ENCODE measurements around the gene NYAP1. TPM values are rescaled to one million over a fixed set of nuclear protein-coding genes. Genes with fewer than 3 reads are reported as not detected.
"Not testable (repeated sequence)": the region's sequence is repeated elsewhere in the genome, so short reads cannot be mapped to it uniquely, and the experiment has no call there.

NYAP1 gene
- 3.1 TPM for total RNA-seq

DNA sequence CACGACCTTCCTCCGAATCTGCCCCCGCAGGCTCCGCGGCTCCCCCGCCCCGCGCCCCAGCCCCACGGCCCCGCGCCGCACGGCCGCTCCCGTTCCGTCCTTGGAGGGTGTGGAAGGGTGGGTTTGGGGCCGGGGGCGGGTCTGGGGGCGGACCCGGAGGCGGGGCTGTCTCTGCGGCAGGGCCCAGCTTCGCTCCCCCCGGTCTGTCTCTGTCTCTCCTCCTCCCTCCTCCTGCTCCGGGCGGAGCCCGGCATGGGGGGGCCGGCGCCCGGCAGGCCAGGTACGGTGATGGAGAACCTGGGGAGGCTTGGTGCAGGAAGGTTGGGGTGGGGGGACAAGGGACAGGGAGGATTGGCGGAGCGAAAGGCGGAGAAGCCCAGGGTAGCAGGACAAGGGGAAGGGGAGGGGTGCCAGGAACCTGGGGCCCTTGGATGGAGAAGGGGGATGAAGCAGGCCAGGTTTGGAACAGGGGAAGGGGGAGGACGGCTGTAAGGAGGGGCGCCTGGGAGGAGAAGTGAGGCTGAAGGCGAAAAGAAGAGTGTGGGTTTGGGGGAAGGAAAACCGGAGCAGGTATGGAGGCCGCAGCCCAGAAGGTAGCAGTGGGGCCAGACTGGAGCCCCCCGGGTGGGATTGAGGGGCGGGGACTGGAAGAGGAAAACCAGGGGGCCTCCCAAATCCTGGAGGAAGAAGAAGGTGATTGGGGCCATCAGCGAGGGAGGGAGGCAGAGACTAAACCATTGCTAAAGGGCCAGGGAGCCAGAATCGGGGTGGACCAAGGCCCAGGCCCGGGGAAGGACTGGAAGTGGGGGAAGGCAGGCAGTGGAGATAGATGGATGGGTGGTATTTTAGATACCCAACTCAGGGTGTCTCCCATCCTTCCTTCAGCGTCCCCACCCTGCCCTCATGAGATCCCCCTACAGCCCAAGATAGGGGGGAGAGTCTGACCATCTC lies at the start of gene NYAP1:
NYAP1 (plus strand) TSS at position 206 of the 951 bp plus-strand sequence. CDS start 1,385 bp downstream, outside the sequence.
- no peaks in the 10 kb centered on the region for H3K36me3 ChIP-seq (ENCODE audit: control insufficient read depth in 3 of 3, insufficient read depth in 3 of 3, low read length in 3 of 3)
- H3K9me3 ChIP-seq (ENCODE audit: control insufficient read depth in 3 of 3, low read length in 3 of 3), result no peaks in the 10 kb centered on the region
- peak within 1 kb of the TSS; percentile 20 to 64 (median 50) for H3K9ac ChIP-seq (ENCODE audit: low read depth in 1 of 3, low read length in 3 of 3)
- peaks cover 11 to 12% (median 11%) of the 10 kb centered on the region in 3 donors for H3K4me1 ChIP-seq (ENCODE audit: control insufficient read depth in 3 of 3, insufficient read depth in 3 of 3, low read length in 3 of 3)
- H3K27me3 ChIP-seq (ENCODE audit: control insufficient read depth in 3 of 3, insufficient read depth in 3 of 3, low read length in 3 of 3), result peaks cover 0 to under 1% (median 0%) of the 10 kb centered on the region in 3 donors
- no peak within 1 kb of the TSS for H3K27ac ChIP-seq (ENCODE audit: low read depth, low read length)
- H3K4me3 ChIP-seq (ENCODE audit: low read length in 3 of 3), result peak within 1 kb of the TSS; percentile 30 to 68 (median 62)

DNA sequence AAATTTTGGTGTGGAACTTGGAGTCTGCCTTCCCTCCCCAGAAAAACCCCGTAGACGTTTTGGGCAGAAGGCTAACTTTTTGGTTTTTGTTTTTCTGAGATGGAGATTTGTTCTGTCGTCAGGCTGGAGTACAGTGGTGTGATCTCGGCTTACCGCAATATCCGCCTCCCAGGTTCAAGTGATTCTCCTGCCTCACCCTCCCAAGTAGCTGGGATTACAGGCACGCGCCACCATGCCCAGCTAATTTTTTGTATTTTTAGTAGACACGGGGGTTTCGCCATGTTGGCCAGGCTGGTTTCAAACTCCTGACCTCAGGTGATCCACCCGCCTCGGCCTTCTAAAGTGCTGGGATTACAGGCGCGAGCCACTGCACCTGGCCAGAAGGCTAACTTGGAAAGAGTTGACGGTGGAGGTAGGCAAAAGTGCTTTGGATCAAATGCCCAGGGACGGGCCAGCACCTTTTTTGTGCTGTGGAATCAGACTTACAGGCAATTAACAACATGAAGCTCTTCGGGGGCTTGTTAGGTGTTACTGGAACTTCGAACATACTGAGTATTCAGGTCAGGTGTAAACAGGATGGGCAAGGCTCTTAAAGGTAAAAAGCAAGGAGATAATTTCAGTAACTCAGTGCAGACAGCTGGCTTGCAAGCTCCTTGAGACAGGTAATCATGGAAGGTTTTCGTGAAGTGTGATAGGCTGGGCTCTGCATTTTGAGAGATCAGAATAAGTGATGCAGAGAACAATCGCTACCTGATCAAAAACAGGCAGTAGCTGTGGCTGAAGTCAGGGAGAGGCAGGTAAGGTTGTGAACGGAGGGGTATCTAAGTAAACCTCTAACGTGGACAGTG lies 49.2 kb upstream of the NYAP1 start:
- Histone ChIP-seq H3K4me3 (ENCODE audit: low read length in 3 of 3) (peak overlapping the region in 2 of 3 donors; percentile 83 to 85), H3K27ac (ENCODE audit: low read depth, low read length) (no peak overlapping the region), H3K27me3 (ENCODE audit: control insufficient read depth in 3 of 3, insufficient read depth in 3 of 3, low read length in 3 of 3) (no peaks in the 10 kb centered on the region), H3K36me3 (ENCODE audit: control insufficient read depth in 3 of 3, insufficient read depth in 3 of 3, low read length in 3 of 3) (peaks cover 20 to 28% (median 21%) of the 10 kb centered on the region in 3 donors), H3K9ac (ENCODE audit: low read depth in 1 of 3, low read length in 3 of 3) (peak overlapping the region in 1 of 3 donors; percentile 88), H3K9me3 (ENCODE audit: control insufficient read depth in 3 of 3, low read length in 3 of 3) (no peaks in the 10 kb centered on the region), H3K4me1 (ENCODE audit: control insufficient read depth in 3 of 3, insufficient read depth in 3 of 3, low read length in 3 of 3) (peaks cover 43 to 53% (median 45%) of the 10 kb centered on the region in 3 donors)

DNA sequence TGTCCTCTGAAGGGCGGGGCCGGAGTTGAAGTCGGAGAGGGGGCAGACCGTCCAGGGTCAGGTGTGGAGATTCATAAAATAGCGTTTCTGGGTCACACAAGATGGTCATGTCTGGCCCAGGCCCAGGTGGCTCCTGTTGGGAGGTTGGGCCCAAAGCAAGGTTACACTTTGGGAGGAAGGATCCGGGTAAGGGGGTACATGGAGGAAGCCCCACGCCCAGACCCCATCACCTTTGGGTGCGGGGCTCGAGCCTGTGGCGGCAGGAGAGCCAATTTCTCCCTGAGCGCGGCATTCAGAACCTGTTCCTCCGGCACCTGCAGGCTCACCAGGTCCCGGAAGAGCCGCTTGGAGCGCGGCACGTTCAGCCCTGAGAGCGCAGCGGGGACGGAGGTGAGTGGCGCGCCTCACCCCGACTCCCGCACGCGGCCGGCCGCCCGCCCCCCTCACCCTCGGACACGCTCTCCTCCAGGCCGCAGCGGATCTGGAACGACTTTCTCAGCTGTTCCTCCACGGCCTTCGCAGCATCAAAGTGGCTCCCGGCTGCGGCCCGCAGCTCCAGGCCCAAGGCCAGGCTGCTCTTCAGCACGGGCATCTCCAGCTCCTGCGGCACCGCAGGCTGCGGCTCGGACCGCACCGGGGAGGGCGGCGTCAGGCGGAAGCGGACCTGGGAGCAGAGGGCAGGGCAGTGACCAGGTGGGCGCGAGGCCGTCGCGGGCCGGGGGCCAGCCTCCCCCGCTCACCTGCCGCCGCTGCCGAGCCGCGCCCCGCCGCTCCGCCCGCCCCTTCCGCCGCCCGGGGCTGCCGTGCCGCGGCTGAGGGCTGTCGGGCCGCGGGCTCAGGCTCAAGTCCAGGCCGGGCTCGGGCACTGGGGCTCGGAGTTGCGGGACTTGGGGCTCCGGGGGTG lies 48.1 kb upstream of the NYAP1 start:
- H3K4me1 ChIP-seq (ENCODE audit: control insufficient read depth in 3 of 3, insufficient read depth in 3 of 3, low read length in 3 of 3), result peaks cover 41 to 50% (median 42%) of the 10 kb centered on the region in 3 donors
- H3K9me3 ChIP-seq (ENCODE audit: control insufficient read depth in 3 of 3, low read length in 3 of 3), result no peaks in the 10 kb centered on the region
- no peaks in the 10 kb centered on the region for H3K27me3 ChIP-seq (ENCODE audit: control insufficient read depth in 3 of 3, insufficient read depth in 3 of 3, low read length in 3 of 3)
- peak overlapping the region; percentile 88 to 89 (median 89) for H3K9ac ChIP-seq (ENCODE audit: low read depth in 1 of 3, low read length in 3 of 3)
- H3K27ac ChIP-seq (ENCODE audit: low read depth, low read length), result peak overlapping the region; percentile 82
- H3K36me3 ChIP-seq (ENCODE audit: control insufficient read depth in 3 of 3, insufficient read depth in 3 of 3, low read length in 3 of 3), result peaks cover 20 to 28% (median 21%) of the 10 kb centered on the region in 3 donors
- peak overlapping the region; percentile 83 to 90 (median 85) for H3K4me3 ChIP-seq (ENCODE audit: low read length in 3 of 3)

DNA sequence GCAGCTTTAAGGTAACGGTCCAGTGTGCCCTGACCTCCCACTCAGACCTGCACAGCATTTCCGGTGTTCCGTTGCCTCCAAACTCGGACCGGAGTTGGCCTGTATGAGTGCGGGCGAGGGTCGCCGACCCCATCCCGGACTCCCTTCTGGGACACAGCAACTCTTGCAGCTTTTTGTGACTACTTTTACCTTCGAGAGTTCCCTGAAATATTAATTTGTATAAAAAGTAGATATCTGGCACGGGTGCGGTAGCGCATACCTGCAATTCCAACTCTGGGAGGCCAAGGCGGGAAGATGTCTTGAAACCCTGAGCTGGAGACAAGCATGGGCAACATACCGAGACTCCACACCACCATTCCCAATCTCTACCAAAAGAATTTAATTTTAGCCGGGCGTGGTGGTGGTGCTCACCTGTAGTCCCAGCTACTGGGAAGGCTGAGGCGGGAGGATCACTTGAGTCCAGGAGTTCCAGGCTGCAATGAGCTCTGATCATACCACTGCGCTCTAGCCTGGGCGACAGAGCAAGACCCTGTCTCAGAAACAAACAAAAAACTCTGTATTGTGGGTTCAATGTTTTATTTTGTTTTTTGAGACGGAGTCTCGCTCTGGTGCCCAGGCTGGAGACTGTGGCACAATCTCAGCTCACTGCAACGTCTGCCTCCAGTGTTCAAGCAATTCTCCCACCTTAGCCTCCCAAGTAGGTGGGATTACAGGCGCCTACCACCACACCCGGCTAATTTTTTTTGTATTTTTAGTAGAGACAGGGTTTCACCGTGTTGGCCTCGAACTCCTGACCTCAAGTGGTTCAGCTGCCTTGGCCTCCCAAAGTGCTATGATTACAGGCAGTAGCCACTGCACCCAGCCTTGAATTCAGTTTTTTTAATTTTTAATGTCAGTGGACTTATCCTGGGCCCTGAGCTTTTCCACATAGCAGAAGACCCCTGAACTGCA lies 46.3 kb upstream of the NYAP1 start:
- no peak overlapping the region for H3K9ac ChIP-seq (ENCODE audit: low read depth in 1 of 3, low read length in 3 of 3)
- peak overlapping the region; percentile 82 for H3K27ac ChIP-seq (ENCODE audit: low read depth, low read length)

DNA sequence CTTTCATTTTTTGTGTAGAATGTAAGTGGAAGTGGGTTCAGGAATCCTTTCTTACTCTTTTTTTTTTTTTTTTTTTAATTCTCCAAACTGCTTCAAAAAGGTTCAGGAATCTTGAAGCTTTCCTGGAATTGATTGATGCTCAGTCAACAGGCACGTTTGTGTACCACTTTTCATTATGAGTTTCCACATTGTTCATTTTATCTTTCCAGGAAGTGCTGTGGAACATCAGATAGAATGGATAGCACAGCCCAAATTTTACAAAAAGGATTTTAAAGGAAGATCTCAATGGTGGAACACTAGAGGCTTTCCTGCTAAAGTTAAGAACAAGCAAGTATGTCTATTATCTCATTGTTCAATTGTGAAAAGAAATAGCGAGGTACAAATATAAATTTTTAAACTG lies 45.6 kb upstream of the NYAP1 start:
- no peaks in the 10 kb centered on the region for H3K9me3 ChIP-seq (ENCODE audit: control insufficient read depth in 3 of 3, low read length in 3 of 3)
- H3K4me1 ChIP-seq (ENCODE audit: control insufficient read depth in 3 of 3, insufficient read depth in 3 of 3, low read length in 3 of 3), result peaks cover 19 to 24% (median 19%) of the 10 kb centered on the region in 3 donors
- H3K36me3 ChIP-seq (ENCODE audit: control insufficient read depth in 3 of 3, insufficient read depth in 3 of 3, low read length in 3 of 3), result peaks cover 9 to 15% (median 11%) of the 10 kb centered on the region in 3 donors
- no peak overlapping the region for H3K27ac ChIP-seq (ENCODE audit: low read depth, low read length)
- no peak overlapping the region for H3K4me3 ChIP-seq (ENCODE audit: low read length in 3 of 3)
- no peak overlapping the region for H3K9ac ChIP-seq (ENCODE audit: low read depth in 1 of 3, low read length in 3 of 3)
- no peaks in the 10 kb centered on the region for H3K27me3 ChIP-seq (ENCODE audit: control insufficient read depth in 3 of 3, insufficient read depth in 3 of 3, low read length in 3 of 3)

More for the DNA sequence above, 46.3 kb upstream of the NYAP1 start:
- Histone ChIP-seq H3K4me1 (ENCODE audit: control insufficient read depth in 3 of 3, insufficient read depth in 3 of 3, low read length in 3 of 3) (peaks cover 23 to 32% (median 25%) of the 10 kb centered on the region in 3 donors), H3K36me3 (ENCODE audit: control insufficient read depth in 3 of 3, insufficient read depth in 3 of 3, low read length in 3 of 3) (peaks cover 15 to 23% (median 15%) of the 10 kb centered on the region in 3 donors), H3K4me3 (ENCODE audit: low read length in 3 of 3) (no peak overlapping the region), H3K27me3 (ENCODE audit: control insufficient read depth in 3 of 3, insufficient read depth in 3 of 3, low read length in 3 of 3) (no peaks in the 10 kb centered on the region), H3K9me3 (ENCODE audit: control insufficient read depth in 3 of 3, low read length in 3 of 3) (no peaks in the 10 kb centered on the region)

DNA sequence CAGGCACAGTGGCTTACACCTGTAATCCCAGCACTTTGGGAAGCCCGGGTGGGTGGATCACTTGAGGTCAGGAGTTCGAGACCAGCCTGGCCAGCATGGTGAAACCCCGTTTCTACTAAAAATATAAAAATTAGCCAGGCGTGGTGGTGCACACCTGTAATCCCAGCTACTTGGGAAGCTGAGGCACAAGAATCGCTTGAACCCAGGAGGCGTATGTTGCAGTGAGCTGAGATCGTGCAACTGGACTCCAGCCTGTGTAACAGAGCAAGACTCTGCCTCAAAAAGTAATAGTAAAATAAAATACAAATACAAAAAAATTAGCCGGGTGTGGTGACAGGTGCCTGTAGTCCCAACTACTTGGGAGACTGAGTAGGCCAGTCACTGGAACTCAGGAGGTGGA lies 45.0 kb upstream of the NYAP1 start:
- peaks cover 16 to 22% (median 16%) of the 10 kb centered on the region in 3 donors for H3K4me1 ChIP-seq (ENCODE audit: control insufficient read depth in 3 of 3, insufficient read depth in 3 of 3, low read length in 3 of 3)
- H3K36me3 ChIP-seq (ENCODE audit: control insufficient read depth in 3 of 3, insufficient read depth in 3 of 3, low read length in 3 of 3); H3K27ac ChIP-seq (ENCODE audit: low read depth, low read length); H3K4me3 ChIP-seq (ENCODE audit: low read length in 3 of 3); H3K9me3 ChIP-seq (ENCODE audit: control insufficient read depth in 3 of 3, low read length in 3 of 3); H3K27me3 ChIP-seq (ENCODE audit: control insufficient read depth in 3 of 3, insufficient read depth in 3 of 3, low read length in 3 of 3); H3K9ac ChIP-seq (ENCODE audit: low read depth in 1 of 3, low read length in 3 of 3): not testable (repeated sequence)

DNA sequence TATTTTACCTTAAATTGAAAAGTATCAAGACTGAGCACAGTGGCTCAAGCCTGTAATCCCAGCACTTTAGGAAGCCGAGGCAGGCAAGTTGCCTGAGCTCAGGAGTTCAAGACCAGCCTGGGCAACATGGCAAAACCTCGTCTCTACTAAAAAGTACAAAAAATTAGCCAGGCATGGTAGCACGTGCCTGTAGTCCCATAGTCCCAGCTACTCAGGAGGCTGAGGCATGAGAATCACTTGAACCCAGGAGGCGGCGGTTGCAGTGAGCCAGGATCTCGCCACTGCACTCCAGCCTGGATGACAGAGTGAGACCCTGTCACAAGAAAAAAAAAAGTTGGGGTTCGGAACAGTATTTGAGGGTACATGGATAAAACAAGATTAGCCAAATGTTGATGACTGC lies 44.5 kb upstream of the NYAP1 start:
- H3K27me3 ChIP-seq (ENCODE audit: control insufficient read depth in 3 of 3, insufficient read depth in 3 of 3, low read length in 3 of 3); H3K9ac ChIP-seq (ENCODE audit: low read depth in 1 of 3, low read length in 3 of 3); H3K4me3 ChIP-seq (ENCODE audit: low read length in 3 of 3): not testable (repeated sequence)

DNA sequence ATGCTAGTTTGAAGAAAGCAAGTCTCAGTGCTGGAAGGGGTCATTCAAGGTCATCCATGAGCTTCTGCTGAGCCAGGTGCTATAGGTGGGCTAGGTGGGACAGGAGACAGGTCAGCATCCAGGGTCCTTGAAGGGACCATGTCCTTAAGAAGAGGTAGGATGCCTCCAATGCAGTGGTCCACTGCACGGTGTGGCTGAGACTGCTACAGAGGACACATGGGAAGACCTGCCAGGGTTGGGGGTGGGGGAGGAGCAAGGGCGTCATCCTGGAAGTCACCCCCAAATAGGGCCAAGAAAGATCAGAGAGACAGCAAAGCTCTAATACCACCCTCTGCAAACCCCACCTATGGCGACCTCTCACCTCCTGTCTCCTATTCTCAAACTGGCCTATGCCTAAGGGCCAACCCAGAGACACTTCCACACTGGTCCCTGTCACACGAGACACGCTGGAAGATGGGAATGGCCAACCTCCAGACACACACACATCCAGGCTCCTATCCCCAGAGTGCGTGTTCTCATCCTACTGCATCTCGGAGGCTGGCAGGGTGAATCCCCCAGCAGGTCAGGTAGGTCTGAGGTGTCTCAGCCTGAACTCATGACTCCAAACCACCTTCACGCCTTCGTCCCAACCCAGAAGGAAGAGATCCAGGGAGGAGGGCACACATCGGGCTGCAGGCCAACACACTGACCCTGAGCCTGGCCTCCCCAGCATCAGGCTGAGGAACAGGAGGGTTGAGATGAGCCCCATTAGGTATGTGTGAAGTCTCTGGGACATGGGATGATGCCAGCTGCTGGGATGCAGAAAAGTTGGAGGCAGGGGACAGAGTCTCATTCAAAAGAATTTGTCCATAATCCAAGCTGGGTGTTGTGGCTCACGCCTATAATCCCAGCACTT lies 41.8 kb upstream of the NYAP1 start:
- Histone ChIP-seq H3K27me3 (ENCODE audit: control insufficient read depth in 3 of 3, insufficient read depth in 3 of 3, low read length in 3 of 3) (no peaks in the 10 kb centered on the region), H3K36me3 (ENCODE audit: control insufficient read depth in 3 of 3, insufficient read depth in 3 of 3, low read length in 3 of 3) (no peaks in the 10 kb centered on the region)

More for the DNA sequence above, 44.5 kb upstream of the NYAP1 start:
- H3K4me1 ChIP-seq (ENCODE audit: control insufficient read depth in 3 of 3, insufficient read depth in 3 of 3, low read length in 3 of 3), result peaks cover 14 to 20% (median 14%) of the 10 kb centered on the region in 3 donors
- H3K9me3 ChIP-seq (ENCODE audit: control insufficient read depth in 3 of 3, low read length in 3 of 3); H3K27ac ChIP-seq (ENCODE audit: low read depth, low read length); H3K36me3 ChIP-seq (ENCODE audit: control insufficient read depth in 3 of 3, insufficient read depth in 3 of 3, low read length in 3 of 3): not testable (repeated sequence)

More for the DNA sequence above, 41.8 kb upstream of the NYAP1 start:
- Histone ChIP-seq H3K27ac (ENCODE audit: low read depth, low read length) (no peak overlapping the region), H3K9me3 (ENCODE audit: control insufficient read depth in 3 of 3, low read length in 3 of 3) (no peaks in the 10 kb centered on the region), H3K9ac (ENCODE audit: low read depth in 1 of 3, low read length in 3 of 3) (no peak overlapping the region), H3K4me1 (ENCODE audit: control insufficient read depth in 3 of 3, insufficient read depth in 3 of 3, low read length in 3 of 3) (peaks cover 3 to 17% (median 8%) of the 10 kb centered on the region in 3 donors), H3K4me3 (ENCODE audit: low read length in 3 of 3) (no peak overlapping the region)

All from skeletal muscle tissue (tissue), 4 donors.